Measurements from ENCODE around the gene CTNNA1. TPM values are rescaled to one million over a fixed set of nuclear protein-coding genes. Genes with fewer than 3 reads are reported as not detected.

CTNNA1 gene
- total and polyA plus RNA-seq, 9 of the 15 experiments (the other 6 are each of a cell fraction or from before 2014, with no cell fraction given), result 29.6 to 117 (median 89.1) TPM

- TF ChIP-seq RBM25 (IDR thresholded peaks at IDR 0.05; ENCODE audit: low read depth, low read length, severe bottlenecking) (no peak), HES1 (IDR thresholded peaks at IDR 0.05; ENCODE audit: low read depth) (no peak), NR2C1 (IDR thresholded peaks at IDR 0.05) (no peak), NR2C1 (tag; IDR thresholded peaks at IDR 0.05) (no peak)
Measured at GRCh38 chr5:138874241-138874640, 121.0 kb downstream of the CTNNA1 start (continued).

GRCh38 chr5:138874771-138875551 lies 121.7 kb downstream of the CTNNA1 start, which contains the start of gene LRRTM2:
Gene LRRTM2 (minus strand): TSS chr5:138875335. CDS start chr5:138874911, 424 bp downstream.
- FAIRE-seq (no peak), ATAC-seq (no peak), DNase-seq (ENCODE audit: extremely low read depth in 1 of 4, low spot score in 3 of 4) (peak in 1 of 4 experiments; percentile 5)
- H3K4me3 ChIP-seq, result no peak within 1 kb of the TSS
- ChIA-PET POLR2A (interaction anchor here (0.6 to 1.0 kb wide), 2 partner anchors 11 to 40 kb away, joined by 3 to 4 read pairs; no protein-coding TSS in a partner anchor), CTCF (ENCODE audit: low intra/inter-chr PET ratio) (no interaction called here)
- no peak within 1 kb of the TSS for H3K27ac ChIP-seq (ENCODE audit: extremely low read depth, low read depth, low read length)
- peaks cover 2% of the 10 kb centered on the region; the same call in 1 of the 3 replicates for H3K79me2 ChIP-seq (ENCODE audit: control insufficient read depth, insufficient read depth, low read length)
- H4K20me1 ChIP-seq (replicated peaks; ENCODE audit: control insufficient read depth, insufficient read depth, low read length), result peaks cover 15% of the 10 kb centered on the region; the same call in 1 of the 2 replicates
- WGBS (ENCODE audit: insufficient coverage, low coverage, missing lambda C conversion rate), result 71% methylated on average over 18 of the region's 18 CpGs
- intact Hi-C loops (cut with micrococcal nuclease) (no loop called here), in situ Hi-C loops (cut with MboI) (no loop called here)
- no peaks in the 10 kb centered on the region for H3K9me3 ChIP-seq (replicated peaks; ENCODE audit: control insufficient read depth, insufficient read depth, low read depth, low read length)
- H3K4me2 ChIP-seq (ENCODE audit: insufficient read depth, low read length), result no peak within 1 kb of the TSS
- H2AFZ ChIP-seq (ENCODE audit: low read depth, low read length), result no peak within 1 kb of the TSS
- no peaks in the 10 kb centered on the region for H3K9me1 ChIP-seq (ENCODE audit: control insufficient read depth, insufficient read depth, low read length)
- H3K27me3 ChIP-seq (ENCODE audit: control insufficient read depth in 2 of 2, insufficient read depth in 2 of 2, low read length in 2 of 2), result no peaks in the 10 kb centered on the region
- H3K9ac ChIP-seq (ENCODE audit: insufficient read depth in 1 of 2, low read depth in 2 of 2, low read length in 2 of 2), result no peak within 1 kb of the TSS
- no peaks in the 10 kb centered on the region; a peak in 1 of 5 replicates for H3K4me1 ChIP-seq (replicated peaks in 1 of 2; ENCODE audit: control insufficient read depth in 2 of 2, insufficient read depth in 2 of 2, low read length in 2 of 2)
- TF ChIP-seq ZC3H4 (CRISPR knock-in tag; IDR thresholded peaks at IDR 0.05; ENCODE audit: borderline replicate concordance), result no peak
- TF ChIP-seq ATF1 (CRISPR knock-in tag; IDR thresholded peaks at IDR 0.05), result no peak
- TF ChIP-seq ATF1 (tag; IDR thresholded peaks at IDR 0.05), result peak; percentile 53; the same call in 1 of the 2 replicates
- no peak for TF ChIP-seq ZZZ3 (IDR thresholded peaks at IDR 0.05)
- peak; percentile 41; the same call in 1 of the 2 replicates for TF ChIP-seq ATF7 (IDR thresholded peaks at IDR 0.05)
- peak; percentile 59; the same call in 1 of the 2 replicates for TF ChIP-seq ATF3 (IDR thresholded peaks at IDR 0.05)
- no peak for TF ChIP-seq ATF3 (CRISPR knock-in tag; conservative IDR thresholded peaks at IDR 0.05)
- H3K36me3 ChIP-seq (ENCODE audit: control insufficient read depth, insufficient read depth, low read length), result no peaks in the 10 kb centered on the region
- no TSS peak for BruUV-seq (replicated peaks)

Data from K562 (cell line).